NCI-H345 (cell line): Measurements from ENCODE around the gene MAP3K14.

Experiments used
- DNase-seq: peaks from one replicate; lab custom pipeline; 2025; lab: John Stamatoyannopoulos, UW

Gene MAP3K14

GRCh38 chr17:45300060-45300751 is 16.6 kb downstream of the MAP3K14 start:
- DNase-seq: no peak

- DNase-seq: no peak
Observed at GRCh38 chr17:45299361-45299760, 17.5 kb downstream of the MAP3K14 start.

GRCh38 chr17:45298546-45299285 is 18.1 kb downstream of the MAP3K14 start:
- no peak for DNase-seq

- DNase-seq: no peak
Observed at GRCh38 chr17:45296833-45297124, 20.0 kb downstream of the MAP3K14 start.

- no peak for DNase-seq
Observed at GRCh38 chr17:45296003-45296832, 20.6 kb downstream of the MAP3K14 start.

- DNase-seq: no peak
Observed at GRCh38 chr17:45294506-45294905, 22.3 kb downstream of the MAP3K14 start.

- DNase-seq: no peak
Observed at GRCh38 chr17:45293413-45294211, 23.2 kb downstream of the MAP3K14 start.

GRCh38 chr17:45292696-45293412 is 24.0 kb downstream of the MAP3K14 start:
- DNase-seq: no peak

- no peak for DNase-seq
Observed at GRCh38 chr17:45291171-45291805, 25.5 kb downstream of the MAP3K14 start.

- DNase-seq: no peak
Observed at GRCh38 chr17:45290269-45290765, 26.5 kb downstream of the MAP3K14 start.

GRCh38 chr17:45289301-45290268 is 27.2 kb downstream of the MAP3K14 start:
- DNase-seq: no peak

- peak; percentile 86 for DNase-seq
Observed at GRCh38 chr17:45288825-45289224, 28.0 kb downstream of the MAP3K14 start.

GRCh38 chr17:45287526-45288500 is 29.0 kb downstream of the MAP3K14 start:
- peak; percentile 66 for DNase-seq

- DNase-seq: no peak
Observed at GRCh38 chr17:45286286-45286685, 30.5 kb downstream of the MAP3K14 start.

- DNase-seq: no peak
Observed at GRCh38 chr17:45284176-45285140, 32.4 kb downstream of the MAP3K14 start.

GRCh38 chr17:45283711-45284110 is 33.1 kb downstream of the MAP3K14 start:
- no peak for DNase-seq
